Stimulated activated CD8-positive, alpha-beta memory T cell treated with anti-CD3 and anti-CD28 coated beads, Interleukin-12 subunit alpha, Interleukin-12 subunit beta, amount 100 ng/mL, for 1 hour (primary cell): ENCODE results near the gene PUS7.
"Not testable (repeated sequence)": the region's sequence is repeated elsewhere in the genome, so short reads cannot be mapped to it uniquely, and the experiment has no call there.

Experiments used
- DNase-seq: peaks from one replicate; pipeline ENCODE4 v3.0.0-alpha.2; 2020; ENCODE audit warnings: low read depth

PUS7 gene

GRCh38 chr7:105497016-105497415 lies 25.1 kb downstream of the PUS7 start:
- no peak for DNase-seq

- DNase-seq, result no peak
Observed at GRCh38 chr7:105496521-105496920, 25.6 kb downstream of the PUS7 start.

GRCh38 chr7:105493923-105494315 lies 28.2 kb downstream of the PUS7 start:
- DNase-seq, result no peak

- no peak for DNase-seq
Observed at GRCh38 chr7:105493196-105493922, 28.7 kb downstream of the PUS7 start.

GRCh38 chr7:105489409-105489808 lies 32.7 kb downstream of the PUS7 start:
- DNase-seq, result no peak

- DNase-seq, result no peak
Observed at GRCh38 chr7:105487579-105488571, 34.2 kb downstream of the PUS7 start.

GRCh38 chr7:105480931-105481330 lies 41.1 kb downstream of the PUS7 start:
- no peak for DNase-seq

GRCh38 chr7:105478606-105479005 lies 43.5 kb downstream of the PUS7 start:
- DNase-seq, result no peak

- DNase-seq, result no peak
Observed at GRCh38 chr7:105477908-105478307, 44.2 kb downstream of the PUS7 start.

- no peak for DNase-seq
Observed at GRCh38 chr7:105474045-105474444, 48.0 kb downstream of the PUS7 start.

- no peak for DNase-seq
Observed at GRCh38 chr7:105473163-105473562, 48.9 kb downstream of the PUS7 start.

GRCh38 chr7:105470846-105471245 lies 51.2 kb downstream of the PUS7 start:
- no peak for DNase-seq

- DNase-seq, result no peak
Observed at GRCh38 chr7:105470090-105470489, 52.0 kb downstream of the PUS7 start.

GRCh38 chr7:105462765-105463420 lies 59.2 kb downstream of the PUS7 start:
- DNase-seq, result no peak

- no peak for DNase-seq
Observed at GRCh38 chr7:105461518-105461917, 60.6 kb downstream of the PUS7 start.

GRCh38 chr7:105457619-105458225 lies 64.3 kb downstream of the PUS7 start:
- DNase-seq, result no peak

- DNase-seq, result no peak
Observed at GRCh38 chr7:105454921-105455320, 67.2 kb downstream of the PUS7 start.

- DNase-seq, result no peak
Observed at GRCh38 chr7:105454095-105454747, 67.8 kb downstream of the PUS7 start.

GRCh38 chr7:105452085-105452484 lies 70.0 kb downstream of the PUS7 start:
- DNase-seq, result no peak

- not testable (repeated sequence) for DNase-seq
Observed at GRCh38 chr7:105450870-105451269, 71.2 kb downstream of the PUS7 start.

GRCh38 chr7:105450177-105450861 lies 71.8 kb downstream of the PUS7 start:
- DNase-seq, result no peak
